SK-N-SH (cell line): ENCODE data around the gene LPGAT1. TPM values are rescaled to one million over a fixed set of nuclear protein-coding genes. Genes with fewer than 3 reads are reported as not detected.

Experiments used
- CTCF ChIA-PET: fragments of 300-600, 350-600 bp; formaldehyde crosslinking; extraction: SDS; loops from one replicate; lab custom pipeline; 2021; lab: Yijun Ruan, JAX
- POLR2A ChIA-PET: fragments of 350-600 bp; sonication (Branson Sonifier 250); formaldehyde crosslinking; extraction: SDS; loops from one replicate; lab custom pipeline; 2020; ENCODE audit warnings: antibody characterized with exemption, inconsistent platforms; lab: Yijun Ruan, JAX
- DNase-seq: peaks from one replicate; pipeline ENCODE4 v3.0.0; 2012
- H2AFZ ChIP-seq: fragments of 200-600 bp; sonication (generic); 2 replicates; pipeline ENCODE4 v1.8.1; 2016; ENCODE audit warnings: antibody characterized with exemption, mild to moderate bottlenecking, low read depth
- H3F3A ChIP-seq: fragments of 200-600 bp; sonication (generic); replicated peaks from 2 replicates; pipeline ENCODE3; 2016; ENCODE audit warnings: antibody characterized with exemption, mild to moderate bottlenecking; ENCODE audit not compliant: insufficient read depth
- H3K27ac ChIP-seq, 2 experiments: fragments of 200-500 bp in 1 of 2; fragments of 200-600 bp in 1 of 2; sonication (Bioruptor generic) in 1 of 2; sonication (generic), shearing (Covaris generic) in 1 of 2; 2 replicates each; pipeline versions ENCODE4 v1.5.1 to v1.6.1; 2014 to 2016; ENCODE audit warnings: low read depth in 2 of 2, inconsistent platforms in 1 of 2, low read length in 1 of 2, mild to moderate bottlenecking in 1 of 2, mixed read lengths in 1 of 2
- H3K27me3 ChIP-seq: fragments of 200-600 bp; sonication (generic), shearing (Covaris generic); 2 replicates; pipeline ENCODE4 v1.6.1; 2016; ENCODE audit warnings: mixed run types; ENCODE audit not compliant: insufficient read depth
- H3K36me3 ChIP-seq, 2 experiments: fragments of 200-500 bp in 1 of 2; fragments of 200-600 bp in 1 of 2; sonication (Bioruptor generic) in 1 of 2; sonication (generic) in 1 of 2; replicated peaks in 1 of 2; 2 replicates each; pipeline versions ENCODE3 to v1.5.1; 2014 to 2016; ENCODE audit warnings: low read length in 1 of 2, mild to moderate bottlenecking in 1 of 2; ENCODE audit not compliant: insufficient read depth in 2 of 2, control insufficient read depth in 1 of 2
- H3K4me1 ChIP-seq, 2 experiments: fragments of 200-500 bp in 1 of 2; fragments of 200-600 bp in 1 of 2; sonication (Bioruptor generic) in 1 of 2; sonication (generic), shearing (Covaris generic) in 1 of 2; 2 replicates each; pipeline versions ENCODE4 v1.5.1 to v1.6.1; 2014 to 2016; ENCODE audit warnings: low read depth in 1 of 2, low read length in 1 of 2, mixed run types in 1 of 2; ENCODE audit not compliant: insufficient read depth in 2 of 2, control insufficient read depth in 1 of 2
- H3K4me2 ChIP-seq: fragments of 200-600 bp; sonication (generic), shearing (Covaris generic); 2 replicates; pipeline ENCODE4 v1.6.1; 2017; ENCODE audit warnings: mixed run types
- H3K4me3 ChIP-seq, 2 experiments: fragments of 200-500 bp in 1 of 2; fragments of 200-600 bp in 1 of 2; sonication (Bioruptor generic) in 1 of 2; sonication (generic), shearing (Covaris generic) in 1 of 2; 2 replicates each; pipeline versions ENCODE4 v1.5.1 to v1.8.1; 2014 to 2016; ENCODE audit warnings: low read depth in 2 of 2, inconsistent platforms in 1 of 2, low read length in 1 of 2, mild to moderate bottlenecking in 1 of 2, mixed read lengths in 1 of 2, moderate library complexity in 1 of 2
- H3K79me2 ChIP-seq: fragments of 200-600 bp; sonication (generic); 2 replicates; pipeline ENCODE4 v1.8.1; 2017; ENCODE audit warnings: mild to moderate bottlenecking; ENCODE audit not compliant: insufficient read depth
- H3K9ac ChIP-seq: fragments of 200-600 bp; sonication (generic); 2 replicates; pipeline ENCODE4 v1.6.1; 2017; ENCODE audit warnings: mixed run types
- H3K9me2 ChIP-seq: fragments of 200-600 bp; sonication (generic); 2 replicates; pipeline ENCODE4 v1.6.1; 2017; ENCODE audit warnings: mixed run types
- H3K9me3 ChIP-seq: fragments of 200-600 bp; sonication (generic); 2 replicates; pipeline ENCODE4 v1.6.1; 2017; ENCODE audit warnings: mixed run types, mild to moderate bottlenecking, moderate library complexity
- H4K20me1 ChIP-seq: fragments of 200-600 bp; sonication (generic); 2 replicates; pipeline ENCODE4 v1.6.1; 2017; ENCODE audit warnings: mild to moderate bottlenecking, mixed run types; ENCODE audit not compliant: insufficient read depth
- CHD2 ChIP-seq: fragments of 150-350 bp; IDR thresholded peaks from 2 replicates; pipeline ENCODE4 v1.6.1; 2018; ENCODE audit warnings: low read length; ENCODE audit not compliant: partially characterized antibody
- EP300 ChIP-seq, 2 experiments: IDR thresholded peaks; 2 replicates each; pipeline versions ENCODE4 v1.4.0 to v1.6.1; 2012; ENCODE audit warnings: borderline replicate concordance in 1 of 2, low read depth in 1 of 2, low read length in 1 of 2
- EZH2phosphoT487 ChIP-seq: fragments of 200-600 bp; sonication (generic); IDR thresholded peaks from 2 replicates; pipeline ENCODE4 v1.6.1; 2017; ENCODE audit warnings: low read depth, mixed run types, mild to moderate bottlenecking, antibody characterized with exemption, moderate library complexity, borderline replicate concordance
- GABPA ChIP-seq: IDR thresholded peaks from 2 replicates; pipeline ENCODE4 v1.4.0; 2012; ENCODE audit warnings: low read depth, mild to moderate bottlenecking
- GATA2 ChIP-seq: sonication (generic); formaldehyde crosslinking; IDR thresholded peaks from 2 replicates; pipeline ENCODE4 v1.5.0; 2020; ENCODE audit warnings: mild to moderate bottlenecking, missing genetic modification reagents
- IRF3 ChIP-seq: fragments of 150-350 bp; IDR thresholded peaks from 2 replicates; pipeline ENCODE4 v1.6.1; 2016; ENCODE audit warnings: mild to moderate bottlenecking, low read depth, low read length
- JUND ChIP-seq: IDR thresholded peaks from 2 replicates; pipeline ENCODE4 v1.4.0; 2012
- MEF2A ChIP-seq: IDR thresholded peaks from 2 replicates; pipeline ENCODE4 v1.4.0; 2012; ENCODE audit warnings: low read depth, borderline replicate concordance
- NFIC ChIP-seq: IDR thresholded peaks from 2 replicates; pipeline ENCODE4 v1.4.0; 2012; ENCODE audit warnings: borderline replicate concordance
- PBX3 ChIP-seq: IDR thresholded peaks from 2 replicates; pipeline ENCODE4; 2012
- RAD21 ChIP-seq: IDR thresholded peaks from 2 replicates; pipeline ENCODE4 v1.6.1; 2012; ENCODE audit warnings: mild to moderate bottlenecking, low read length
- RCOR1 ChIP-seq: fragments of 150-350 bp; IDR thresholded peaks from 2 replicates; pipeline ENCODE4 v1.6.1; 2017; ENCODE audit warnings: antibody characterized with exemption, low read length
- SMC3 ChIP-seq: IDR thresholded peaks from 2 replicates; pipeline ENCODE4 v1.6.1; 2012; ENCODE audit warnings: low read depth, low read length, improper control_type of control experiment
- TAF1 ChIP-seq: IDR thresholded peaks from 2 replicates; pipeline ENCODE4 v1.6.1; 2012; ENCODE audit warnings: low read depth, mild to moderate bottlenecking, low read length, moderate library complexity, borderline replicate concordance
- TCF12 ChIP-seq: IDR thresholded peaks from 2 replicates; pipeline ENCODE4 v1.4.0; 2012
- USF2 ChIP-seq: fragments of 150-350 bp; IDR thresholded peaks from 2 replicates; pipeline ENCODE4 v1.6.1; 2017; ENCODE audit warnings: antibody characterized with exemption, low read length, low read depth, borderline replicate concordance
- YY1 ChIP-seq: IDR thresholded peaks from 2 replicates; pipeline ENCODE4 v1.4.0; 2012; ENCODE audit warnings: low read depth, mild to moderate bottlenecking
- WGBS: methylation state at CpG from one replicate; pipeline ENCODE4 v1.1.6; 2017; ENCODE audit warnings: low lambda C conversion rate; 5-methylcytosine and 5-hydroxymethylcytosine counted together
- polyA plus RNA-seq, 3 experiments: library from polyadenylated mRNA; depleted of rRNA; stranded (reverse); fragments of >200 nt; gene quantifications; 2 replicates each; pipeline ENCODE4 v1.2.3, GENCODE V29; 2012
- TF ChIP-seq, protein P1 (sequence below): IDR thresholded peaks from 2 replicates; pipeline ENCODE4 v1.4.0; 2012; ENCODE audit warnings: low read depth, borderline replicate concordance
- TF ChIP-seq, protein P2 (sequence below): fragments of 200-600 bp; sonication (generic); IDR thresholded peaks from 2 replicates; pipeline ENCODE4 v1.6.1; 2017; ENCODE audit warnings: antibody characterized with exemption, mild to moderate bottlenecking, moderate library complexity

Gene LPGAT1
- polyA plus RNA-seq, 1 of the 3 experiments (the other 2 are of a cell fraction) = 4.8 TPM

- POLR2A ChIA-PET = no interaction called here
- H3K36me3 ChIP-seq = no peaks in the 10 kb centered on the region
- no peaks in the 10 kb centered on the region for H3K79me2 ChIP-seq
- no peak overlapping the region for H3K4me2 ChIP-seq
- no peaks in the 10 kb centered on the region for H4K20me1 ChIP-seq
- peak overlapping the region in 1 of 2 experiments; percentile 62; a peak in 1 of 4 replicates for H3K27ac ChIP-seq
- H3K9ac ChIP-seq = no peak overlapping the region
- H3K27me3 ChIP-seq = no peaks in the 10 kb centered on the region
- 78% methylated on average over 7 of the region's 7 CpGs for WGBS
- H2AFZ ChIP-seq = no peak overlapping the region
- no peak overlapping the region for H3K4me3 ChIP-seq
- TF ChIP-seq JUND = no peak
- TF ChIP-seq CHD2 = no peak
- no peak for TF ChIP-seq MEF2A
- TF ChIP-seq TCF12 = peak; percentile 55; the same call in 1 of the 2 replicates
- TF ChIP-seq NFIC = peak; percentile 27; the same call in 1 of the 2 replicates
- no peak for TF ChIP-seq SMC3
- no peak for TF ChIP-seq IRF3
- no peak for TF ChIP-seq RAD21
- TF ChIP-seq USF2 = no peak
- TF ChIP-seq TAF1 = no peak
- no peak for TF ChIP-seq GABPA
- peak; percentile 18; the same call in 1 of the 2 replicates for TF ChIP-seq PBX3
- no peak for TF ChIP-seq EP300 (IDR thresholded peaks at IDR 0.05; ENCODE audit: borderline replicate concordance in 1 of 2, low read depth in 1 of 2, low read length in 1 of 2)
- no peak for DNase-seq
- CTCF ChIA-PET = interaction anchor here (1.0 kb wide), 1 partner anchor 579 kb away, joined by 3 read pairs; no protein-coding TSS in a partner anchor
- no peaks in the 10 kb centered on the region for H3F3A ChIP-seq
- no peaks in the 10 kb centered on the region for H3K9me2 ChIP-seq
- no peaks in the 10 kb centered on the region for H3K4me1 ChIP-seq
- H3K9me3 ChIP-seq = no peaks in the 10 kb centered on the region
These were observed 46.5 kb upstream of the LPGAT1 start for GRCh38 chr1:211876851-211877590.

DNA sequence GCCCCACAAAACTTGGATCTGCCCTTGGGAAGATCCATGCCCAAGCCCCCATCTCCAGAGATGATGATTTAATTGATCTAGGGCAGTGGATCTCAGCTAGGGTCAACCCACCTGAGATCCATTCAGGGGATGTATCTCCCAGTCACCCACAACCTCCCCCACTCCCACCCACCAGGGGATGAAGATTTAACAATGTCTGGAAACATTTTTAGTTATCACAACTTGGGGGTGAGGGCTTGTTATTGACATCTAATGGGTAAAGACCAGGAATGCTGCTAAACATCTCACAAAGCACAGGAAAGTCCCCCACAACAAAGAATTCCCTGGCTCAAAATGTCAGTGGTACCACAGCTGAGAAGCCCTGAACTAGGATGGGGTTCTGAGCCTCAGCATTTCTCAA, 45.0 kb upstream of the LPGAT1 start:
- H3K4me1 ChIP-seq = no peaks in the 10 kb centered on the region
- no peak for DNase-seq
- H3K27ac ChIP-seq = no peak overlapping the region
- no peaks in the 10 kb centered on the region for H3K27me3 ChIP-seq
- CTCF ChIA-PET = no interaction called here
- no peaks in the 10 kb centered on the region for H3K36me3 ChIP-seq
- no peak overlapping the region for H3K4me3 ChIP-seq
- no peaks in the 10 kb centered on the region for H3K79me2 ChIP-seq
- H3K9me3 ChIP-seq = no peaks in the 10 kb centered on the region
- H2AFZ ChIP-seq = no peak overlapping the region
- no peaks in the 10 kb centered on the region for H3K9me2 ChIP-seq
- no peak overlapping the region for H3K4me2 ChIP-seq
- H3F3A ChIP-seq = no peaks in the 10 kb centered on the region
- H3K9ac ChIP-seq = no peak overlapping the region
- no peaks in the 10 kb centered on the region for H4K20me1 ChIP-seq
- POLR2A ChIA-PET = no interaction called here
- TF ChIP-seq PBX3 (no peak), GATA2 (CRISPR knock-in tag) (no peak), EZH2phosphoT487 (no peak), RCOR1 (no peak), IRF3 (no peak), EP300 (IDR thresholded peaks at IDR 0.05; ENCODE audit: borderline replicate concordance in 1 of 2, low read depth in 1 of 2, low read length in 1 of 2) (no peak), YY1 (no peak)
- TF ChIP-seq, protein P1, sequence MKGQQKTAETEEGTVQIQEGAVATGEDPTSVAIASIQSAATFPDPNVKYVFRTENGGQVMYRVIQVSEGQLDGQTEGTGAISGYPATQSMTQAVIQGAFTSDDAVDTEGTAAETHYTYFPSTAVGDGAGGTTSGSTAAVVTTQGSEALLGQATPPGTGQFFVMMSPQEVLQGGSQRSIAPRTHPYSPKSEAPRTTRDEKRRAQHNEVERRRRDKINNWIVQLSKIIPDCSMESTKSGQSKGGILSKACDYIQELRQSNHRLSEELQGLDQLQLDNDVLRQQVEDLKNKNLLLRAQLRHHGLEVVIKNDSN = no peak
- TF ChIP-seq, protein P2, sequence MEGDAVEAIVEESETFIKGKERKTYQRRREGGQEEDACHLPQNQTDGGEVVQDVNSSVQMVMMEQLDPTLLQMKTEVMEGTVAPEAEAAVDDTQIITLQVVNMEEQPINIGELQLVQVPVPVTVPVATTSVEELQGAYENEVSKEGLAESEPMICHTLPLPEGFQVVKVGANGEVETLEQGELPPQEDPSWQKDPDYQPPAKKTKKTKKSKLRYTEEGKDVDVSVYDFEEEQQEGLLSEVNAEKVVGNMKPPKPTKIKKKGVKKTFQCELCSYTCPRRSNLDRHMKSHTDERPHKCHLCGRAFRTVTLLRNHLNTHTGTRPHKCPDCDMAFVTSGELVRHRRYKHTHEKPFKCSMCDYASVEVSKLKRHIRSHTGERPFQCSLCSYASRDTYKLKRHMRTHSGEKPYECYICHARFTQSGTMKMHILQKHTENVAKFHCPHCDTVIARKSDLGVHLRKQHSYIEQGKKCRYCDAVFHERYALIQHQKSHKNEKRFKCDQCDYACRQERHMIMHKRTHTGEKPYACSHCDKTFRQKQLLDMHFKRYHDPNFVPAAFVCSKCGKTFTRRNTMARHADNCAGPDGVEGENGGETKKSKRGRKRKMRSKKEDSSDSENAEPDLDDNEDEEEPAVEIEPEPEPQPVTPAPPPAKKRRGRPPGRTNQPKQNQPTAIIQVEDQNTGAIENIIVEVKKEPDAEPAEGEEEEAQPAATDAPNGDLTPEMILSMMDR = no peak
